Posterior cingulate gyrus (tissue), 11 donors: ENCODE measurements around the gene MRC2.
"Not testable (repeated sequence)": the region's sequence is repeated elsewhere in the genome, so short reads cannot be mapped to it uniquely, and the experiment has no call there.

Experiments used
- DNase-seq, 10 donors: peaks; one replicate each; pipeline versions ENCODE4 v3.0.0 to v3.0.0-alpha.2; 2020 to 2021; ENCODE audit warnings: mixed read lengths in 3 of 10
- intact Hi-C: fragments of 100-400 bp; cut with DNase I; formaldehyde crosslinking; loops from one replicate; pipeline ENCODE4 v1.15.1; 2023

Gene MRC2

GRCh38 chr17:62693616-62694409 is 66.3 kb downstream of the MRC2 start:
- intact Hi-C loops = no loop called here
- DNase-seq = no peak

- peak in 3 of 10 donors; percentile 59 to 68 (median 60) for DNase-seq
- intact Hi-C loops = not testable (repeated sequence)
Observed at GRCh38 chr17:62695093-62695738, 67.7 kb downstream of the MRC2 start.

DNA sequence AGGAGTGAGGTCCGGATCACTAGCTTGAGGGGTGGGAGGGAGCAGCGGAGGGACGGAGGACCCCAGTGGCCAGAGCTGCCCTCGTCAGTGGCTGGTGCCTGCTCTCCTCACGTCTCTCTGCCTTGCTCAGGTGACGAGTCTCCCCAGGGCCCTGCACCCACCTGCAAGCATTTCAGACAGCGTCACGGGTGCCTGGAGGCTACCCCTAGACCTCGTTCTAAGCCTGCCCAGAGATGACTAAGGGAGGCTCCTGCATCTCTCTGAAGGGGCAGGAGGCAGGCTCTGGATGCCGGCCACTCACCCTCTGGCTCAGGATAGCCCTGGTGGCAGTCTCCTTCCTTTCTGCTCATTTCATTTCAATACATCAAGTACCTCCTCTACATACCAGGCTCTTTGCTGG is 68.8 kb downstream of the MRC2 start:
- DNase-seq = peak in 3 of 10 donors; percentile 35 to 75 (median 60)
- intact Hi-C loops = no loop called here

GRCh38 chr17:62696726-62697490 is 69.4 kb downstream of the MRC2 start:
- peak in 3 of 10 donors; percentile 64 to 84 (median 74) for DNase-seq
- intact Hi-C loops = no loop called here

- intact Hi-C loops = not testable (repeated sequence)
- DNase-seq = peak in 2 of 10 donors; percentile 22 to 32
Observed at GRCh38 chr17:62698459-62698858, 71.0 kb downstream of the MRC2 start.

- DNase-seq = peak in 1 of 10 donors; percentile 76
- intact Hi-C loops = loop anchor here (5.0 kb wide), 1 partner anchor 706 kb away; no protein-coding TSS in a partner anchor
Observed at GRCh38 chr17:62700964-62701705, 73.7 kb downstream of the MRC2 start.

GRCh38 chr17:62701706-62702085 is 74.2 kb downstream of the MRC2 start:
- intact Hi-C loops = loop anchor here (5.0 kb wide), 1 partner anchor 706 kb away; no protein-coding TSS in a partner anchor
- peak in 2 of 10 donors; percentile 50 to 65 for DNase-seq

DNA sequence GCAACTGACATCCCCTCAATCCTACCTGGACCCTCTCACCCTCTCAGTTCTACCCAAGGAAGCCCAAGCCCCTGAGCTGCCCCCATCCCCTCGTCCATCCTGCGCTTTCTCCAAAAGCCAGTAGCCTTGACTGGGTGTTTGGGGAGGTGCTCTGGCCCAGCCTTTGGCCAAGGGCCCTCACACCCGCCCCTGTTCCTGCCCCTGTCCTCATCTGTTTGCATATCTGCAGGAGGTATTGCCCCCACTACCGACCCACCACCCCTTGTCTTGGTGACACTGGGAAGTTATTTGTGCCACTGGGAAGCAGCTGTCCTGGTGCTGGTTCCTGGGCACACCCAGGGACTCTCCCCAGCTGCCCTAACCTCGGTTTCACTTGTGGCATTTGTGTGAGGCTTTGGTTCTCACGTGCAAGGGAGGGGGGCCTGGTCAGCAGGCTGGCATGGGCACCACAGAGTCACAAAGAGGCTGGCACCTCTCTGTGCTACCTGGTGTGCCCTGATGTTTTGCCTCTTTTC is 75.3 kb downstream of the MRC2 start:
- intact Hi-C loops = loop anchor here (1.0 to 5.0 kb wide), 2 partner anchors 265 to 704 kb away; no protein-coding TSS in a partner anchor
- peak in 1 of 10 donors; percentile 61 for DNase-seq

DNA sequence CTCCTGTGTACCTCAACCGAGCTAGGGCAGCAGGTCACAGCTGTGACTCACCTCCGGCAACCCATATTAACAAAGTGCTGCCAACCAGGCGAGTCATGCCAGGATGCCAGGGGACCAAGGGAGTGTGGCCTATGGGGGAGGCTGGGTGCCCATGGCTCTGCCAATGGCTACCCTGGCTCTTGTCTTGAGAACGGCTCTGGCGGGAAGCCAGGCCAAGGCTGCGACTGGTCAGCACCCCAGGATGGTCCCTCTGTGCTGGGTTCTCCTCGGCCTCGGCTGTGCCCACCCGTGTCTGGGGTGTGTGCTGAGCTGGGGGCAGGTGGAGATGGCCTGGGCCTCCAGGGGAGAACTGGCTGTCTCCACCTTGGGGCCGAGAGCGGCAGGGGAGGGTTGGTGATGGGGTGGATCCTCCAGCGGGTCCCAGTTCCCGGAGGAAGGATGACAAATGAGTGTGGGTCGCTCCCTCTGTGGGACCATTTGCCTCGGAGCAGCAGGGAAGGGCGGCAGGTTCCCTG is 75.8 kb downstream of the MRC2 start:
- intact Hi-C loops = loop anchor here (1.0 to 5.0 kb wide), 2 partner anchors 265 to 704 kb away; no protein-coding TSS in a partner anchor
- DNase-seq = peak in 2 of 10 donors; percentile 83 to 85

DNA sequence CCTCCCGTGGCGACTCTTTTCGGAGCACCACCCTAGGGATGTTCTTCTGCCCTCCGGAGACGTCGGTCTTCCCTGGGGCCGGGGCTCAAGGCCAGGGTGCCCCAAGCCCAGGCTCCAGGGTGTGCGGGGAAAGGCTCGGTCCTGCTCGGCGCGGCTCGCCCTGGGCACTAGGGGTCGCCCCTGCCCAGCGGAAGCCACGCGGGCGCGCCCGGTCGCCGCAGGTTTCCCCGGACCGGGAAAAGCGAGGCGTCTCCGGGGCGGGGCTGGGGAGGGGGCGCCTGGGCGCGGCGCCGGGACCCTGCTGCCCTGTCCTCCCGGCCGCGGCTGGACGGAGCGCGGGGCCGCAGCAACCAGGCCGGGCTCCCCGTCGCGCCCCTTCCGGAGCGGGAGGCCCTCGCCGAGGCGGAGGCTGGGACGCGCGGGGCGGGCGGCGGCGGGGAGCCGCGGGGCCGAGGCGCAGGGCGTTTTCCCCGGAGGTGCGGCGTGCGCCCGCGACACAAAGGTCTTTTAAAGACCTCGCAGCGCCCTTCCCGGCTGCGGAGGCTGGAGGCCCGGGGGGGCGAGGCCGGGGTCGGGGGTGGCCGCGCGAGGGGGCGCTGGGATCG is 76.4 kb downstream of the MRC2 start:
- peak; percentile 66 to 97 (median 80) for DNase-seq
- intact Hi-C loops = loop anchor here (1.0 to 5.0 kb wide), 2 partner anchors 264 to 703 kb away; no protein-coding TSS in a partner anchor

DNA sequence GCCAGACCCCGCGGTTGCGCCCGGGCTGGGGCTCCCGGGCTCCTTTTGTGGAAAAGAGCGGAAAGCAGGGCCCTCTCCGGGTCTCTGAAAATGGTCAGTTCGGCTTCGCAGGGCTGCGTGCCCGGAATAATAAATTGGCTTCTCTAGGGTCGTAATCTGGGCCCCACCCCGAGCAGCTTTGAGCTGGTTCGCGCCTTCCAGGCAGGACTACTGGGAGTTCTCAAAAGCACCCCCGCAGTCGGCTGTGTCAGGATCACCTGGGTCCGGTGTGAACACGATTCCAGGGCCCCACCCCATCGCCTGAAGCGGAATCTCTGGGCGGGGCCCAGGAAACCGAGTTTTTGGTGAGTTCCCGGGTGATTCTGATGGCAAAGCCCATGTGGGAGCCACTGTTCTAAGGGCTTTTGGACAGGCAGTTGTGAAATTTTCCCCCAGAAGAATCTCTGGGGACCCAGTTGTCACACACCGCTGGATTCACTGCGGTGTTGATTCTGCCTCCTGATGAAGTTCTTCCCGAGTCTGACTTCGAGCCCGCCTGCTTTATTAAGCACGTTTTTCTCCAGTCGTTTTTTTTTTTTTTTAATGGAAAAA is 77.0 kb downstream of the MRC2 start:
- intact Hi-C loops = loop anchor here (5.0 kb wide), 1 partner anchor 703 kb away; no protein-coding TSS in a partner anchor
- peak in 7 of 10 donors; percentile 36 to 90 (median 42) for DNase-seq

- peak in 1 of 10 donors; percentile 26 for DNase-seq
- intact Hi-C loops = no loop called here
Observed at GRCh38 chr17:62705156-62705777, 77.8 kb downstream of the MRC2 start.

DNA sequence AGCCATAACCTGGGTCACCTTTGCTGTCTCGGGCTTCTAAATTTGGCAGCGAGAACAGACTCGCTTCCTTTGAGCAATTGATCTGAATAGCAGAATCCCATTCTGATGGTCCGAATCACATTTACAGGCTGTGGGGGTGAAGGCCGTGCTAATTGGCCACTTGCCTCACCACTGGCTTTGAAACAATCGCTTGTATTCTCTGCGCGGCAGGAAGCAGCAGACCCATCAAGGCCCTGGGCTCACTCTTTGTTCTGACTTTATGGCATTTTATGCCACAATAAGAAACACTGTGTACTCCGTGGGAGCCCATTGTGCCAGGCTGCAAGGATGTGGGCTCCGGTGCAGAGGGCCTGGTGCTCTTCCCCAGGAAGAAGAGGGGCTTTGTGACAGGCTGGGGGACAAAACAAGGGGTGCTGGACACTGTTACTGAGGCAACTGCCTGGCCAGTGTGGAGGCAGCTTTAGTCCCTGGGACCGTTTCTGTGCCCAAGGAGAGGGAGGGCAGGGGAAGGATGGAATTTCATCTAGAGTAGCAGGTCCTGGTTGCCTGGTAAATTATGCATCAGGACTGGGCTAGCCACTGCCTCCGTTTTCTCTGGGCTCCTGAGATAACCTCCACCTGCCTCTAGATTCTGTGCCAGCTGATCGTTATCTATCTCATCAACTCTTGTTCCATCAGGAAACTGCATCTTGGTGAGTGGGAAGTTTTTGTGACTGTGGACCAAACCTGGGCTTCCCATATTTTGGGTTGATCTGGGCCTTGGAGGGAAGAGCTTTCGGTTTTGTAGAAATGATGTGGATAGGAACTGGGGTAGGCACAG is 78.5 kb downstream of the MRC2 start:
- DNase-seq = peak in 7 of 10 donors; percentile 49 to 91 (median 72)
- intact Hi-C loops = no loop called here

GRCh38 chr17:62706598-62707424 is 79.3 kb downstream of the MRC2 start:
- peak in 1 of 10 donors; percentile 52 for DNase-seq
- intact Hi-C loops = no loop called here

GRCh38 chr17:62707425-62707739 is 79.9 kb downstream of the MRC2 start:
- intact Hi-C loops = no loop called here
- peak in 1 of 10 donors; percentile 13 for DNase-seq

DNA sequence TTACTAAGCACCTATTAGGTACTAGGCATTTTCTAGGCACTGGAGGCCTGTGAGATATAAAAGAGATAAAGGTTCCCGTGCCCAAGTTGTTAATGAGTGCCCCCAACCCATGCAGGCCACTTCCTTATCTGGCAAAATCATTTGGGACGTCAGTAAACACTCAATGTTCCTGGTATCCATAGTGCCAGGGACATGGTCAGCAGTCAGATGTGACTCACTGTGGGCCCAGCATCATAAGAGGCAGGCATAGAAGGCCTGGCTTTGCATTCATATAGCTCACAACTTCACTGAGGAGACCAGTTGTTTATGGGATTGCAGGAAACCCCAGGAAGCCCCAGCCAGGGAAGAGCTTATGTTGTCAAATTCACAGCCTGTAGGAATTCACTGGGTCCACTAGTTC is 81.1 kb downstream of the MRC2 start:
- intact Hi-C loops = no loop called here
- peak in 1 of 10 donors; percentile 7 for DNase-seq
